Measurements from ENCODE around the gene STAC. TPM values are rescaled to one million over a fixed set of nuclear protein-coding genes. Genes with fewer than 3 reads are reported as not detected.

STAC gene
- total and polyA plus RNA-seq, 4 donors: 9.1 to 14.2 (median 12.0) TPM

GRCh38 chr3:36372534-36372935 is 7.8 kb upstream of the STAC start:
- H3K36me3 ChIP-seq (ENCODE audit: control insufficient read depth in 1 of 2, insufficient read depth in 2 of 2, low read length in 1 of 2): no peaks in the 10 kb centered on the region
- H3K4me1 ChIP-seq (ENCODE audit: control insufficient read depth in 1 of 2, insufficient read depth in 2 of 2, low read length in 2 of 2): peaks cover 0 to 7% of the 10 kb centered on the region in 2 donors
- intact Hi-C loops (cut with DNase I): loop anchor here in 1 of 2 donors (5.0 kb wide), 1 partner anchor 160 kb away; no protein-coding TSS in a partner anchor
- H3K9me3 ChIP-seq (ENCODE audit: control insufficient read depth, low read length): no peaks in the 10 kb centered on the region
- H3K4me3 ChIP-seq (ENCODE audit: low read length in 2 of 2): no peak overlapping the region
- peak overlapping the region; percentile 25 to 89 for H3K27ac ChIP-seq (ENCODE audit: low read depth in 1 of 2, low read length in 2 of 2)
- no peaks in the 10 kb centered on the region for H3K27me3 ChIP-seq (ENCODE audit: control insufficient read depth in 1 of 2, insufficient read depth in 2 of 2, low read length in 1 of 2)
- ATAC-seq (ENCODE audit: low FRiP score): no peak
- DNase-seq: no peak

- DNase-seq: no peak
- peaks cover 0 to 7% of the 10 kb centered on the region in 2 donors for H3K4me1 ChIP-seq (ENCODE audit: control insufficient read depth in 1 of 2, insufficient read depth in 2 of 2, low read length in 2 of 2)
- no peak overlapping the region for H3K4me3 ChIP-seq (ENCODE audit: low read length in 2 of 2)
- no peaks in the 10 kb centered on the region for H3K36me3 ChIP-seq (ENCODE audit: control insufficient read depth in 1 of 2, insufficient read depth in 2 of 2, low read length in 1 of 2)
- H3K27ac ChIP-seq (ENCODE audit: low read depth in 1 of 2, low read length in 2 of 2): peak overlapping the region in 1 of 2 donors; percentile 89
- intact Hi-C loops (cut with DNase I): loop anchor here in 1 of 2 donors (5.0 kb wide), 1 partner anchor 161 kb away; no protein-coding TSS in a partner anchor
- H3K27me3 ChIP-seq (ENCODE audit: control insufficient read depth in 1 of 2, insufficient read depth in 2 of 2, low read length in 1 of 2): no peaks in the 10 kb centered on the region
- no peaks in the 10 kb centered on the region for H3K9me3 ChIP-seq (ENCODE audit: control insufficient read depth, low read length)
- peak; percentile 78 for ATAC-seq (ENCODE audit: low FRiP score)
Measured at GRCh38 chr3:36373084-36373483, 7.2 kb upstream of the STAC start.

DNA sequence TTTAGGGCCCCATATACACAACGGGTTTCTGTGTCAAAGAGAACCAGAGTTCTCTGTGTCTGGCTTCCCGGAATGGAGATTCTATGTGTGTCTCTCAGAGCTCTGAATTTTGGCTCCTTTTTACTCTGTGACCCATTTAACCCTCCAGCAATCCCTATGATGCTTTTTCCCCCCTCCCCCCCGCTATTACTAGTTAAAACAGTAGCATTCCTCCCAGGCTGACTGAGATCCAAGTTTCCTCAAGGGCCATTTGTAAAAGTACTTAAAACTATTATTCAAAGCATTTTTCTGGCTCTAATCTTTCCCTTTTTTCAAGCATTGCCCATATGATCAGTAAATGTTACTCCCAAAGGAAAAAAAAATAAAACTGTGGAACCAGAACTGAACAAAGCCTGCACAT is 6.6 kb upstream of the STAC start:
- Histone ChIP-seq H3K27ac (ENCODE audit: low read depth in 1 of 2, low read length in 2 of 2) (no peak overlapping the region), H3K36me3 (ENCODE audit: control insufficient read depth in 1 of 2, insufficient read depth in 2 of 2, low read length in 1 of 2) (no peaks in the 10 kb centered on the region), H3K27me3 (ENCODE audit: control insufficient read depth in 1 of 2, insufficient read depth in 2 of 2, low read length in 1 of 2) (no peaks in the 10 kb centered on the region), H3K9me3 (ENCODE audit: control insufficient read depth, low read length) (no peaks in the 10 kb centered on the region), H3K4me3 (ENCODE audit: low read length in 2 of 2) (no peak overlapping the region), H3K4me1 (ENCODE audit: control insufficient read depth in 1 of 2, insufficient read depth in 2 of 2, low read length in 2 of 2) (peaks cover 0 to 7% of the 10 kb centered on the region in 2 donors)
- DNase-seq: no peak
- no peak for ATAC-seq (ENCODE audit: low FRiP score)
- intact Hi-C loops (cut with DNase I): loop anchor here in 1 of 2 donors (5.0 kb wide), 1 partner anchor 161 kb away; no protein-coding TSS in a partner anchor
- WGBS, 2 donors: 48 to 73% methylated on average over 3 of the region's 3 CpGs

- intact Hi-C loops (cut with DNase I): loop anchor here (5.0 to 10.0 kb wide), 4 partner anchors 55 to 413 kb away; no protein-coding TSS in a partner anchor
- DNase-seq (no peak), ATAC-seq (ENCODE audit: low FRiP score) (no peak)
- Histone ChIP-seq H3K4me3 (ENCODE audit: low read length in 2 of 2) (peak overlapping the region; percentile 22 to 73), H3K27ac (ENCODE audit: low read depth in 1 of 2, low read length in 2 of 2) (no peak overlapping the region), H3K4me1 (ENCODE audit: control insufficient read depth in 1 of 2, insufficient read depth in 2 of 2, low read length in 2 of 2) (peaks cover 2% of the 10 kb centered on the region in 2 donors), H3K9me3 (ENCODE audit: control insufficient read depth, low read length) (no peaks in the 10 kb centered on the region), H3K27me3 (ENCODE audit: control insufficient read depth in 1 of 2, insufficient read depth in 2 of 2, low read length in 1 of 2) (no peaks in the 10 kb centered on the region), H3K36me3 (ENCODE audit: control insufficient read depth in 1 of 2, insufficient read depth in 2 of 2, low read length in 1 of 2) (no peaks in the 10 kb centered on the region)
- WGBS, 2 donors: 19 to 20% methylated on average over 8 of the region's 8 CpGs
Measured at GRCh38 chr3:36379872-36380220, 458 bp upstream of the STAC start.

- no peaks in the 10 kb centered on the region for H3K27me3 ChIP-seq (ENCODE audit: control insufficient read depth in 1 of 2, insufficient read depth in 2 of 2, low read length in 1 of 2)
- H3K27ac ChIP-seq (ENCODE audit: low read depth in 1 of 2, low read length in 2 of 2): peak overlapping the region in 1 of 2 donors; percentile 20
- peak overlapping the region; percentile 22 to 73 for H3K4me3 ChIP-seq (ENCODE audit: low read length in 2 of 2)
- no peaks in the 10 kb centered on the region for H3K36me3 ChIP-seq (ENCODE audit: control insufficient read depth in 1 of 2, insufficient read depth in 2 of 2, low read length in 1 of 2)
- H3K4me1 ChIP-seq (ENCODE audit: control insufficient read depth in 1 of 2, insufficient read depth in 2 of 2, low read length in 2 of 2): peaks cover 2% of the 10 kb centered on the region in 2 donors
- intact Hi-C loops (cut with DNase I): loop anchor here (5.0 to 10.0 kb wide), 3 partner anchors 53 to 263 kb away; no protein-coding TSS in a partner anchor
- no peak for DNase-seq
- WGBS, 2 donors: 26 to 30% methylated on average over 8 of the region's 8 CpGs
- no peaks in the 10 kb centered on the region for H3K9me3 ChIP-seq (ENCODE audit: control insufficient read depth, low read length)
- ATAC-seq (ENCODE audit: low FRiP score): no peak
Measured at GRCh38 chr3:36381311-36381956, 1.1 kb downstream of the STAC start.

- intact Hi-C loops (cut with DNase I): no loop called here
- ATAC-seq (ENCODE audit: low FRiP score) (no peak), DNase-seq (no peak)
- peaks cover 0 to 3% of the 10 kb centered on the region in 2 donors for H3K4me1 ChIP-seq (ENCODE audit: control insufficient read depth in 1 of 2, insufficient read depth in 2 of 2, low read length in 2 of 2)
- 82 to 97% methylated on average over 1 of the region's 1 CpG for WGBS, 2 donors
- H3K27ac ChIP-seq (ENCODE audit: low read depth in 1 of 2, low read length in 2 of 2): no peak overlapping the region
- H3K27me3 ChIP-seq (ENCODE audit: control insufficient read depth in 1 of 2, insufficient read depth in 2 of 2, low read length in 1 of 2): no peaks in the 10 kb centered on the region
- H3K4me3 ChIP-seq (ENCODE audit: low read length in 2 of 2): no peak overlapping the region
- no peaks in the 10 kb centered on the region for H3K9me3 ChIP-seq (ENCODE audit: control insufficient read depth, low read length)
- H3K36me3 ChIP-seq (ENCODE audit: control insufficient read depth in 1 of 2, insufficient read depth in 2 of 2, low read length in 1 of 2): no peaks in the 10 kb centered on the region
Measured at GRCh38 chr3:36393563-36393962, 13.3 kb downstream of the STAC start.

DNA sequence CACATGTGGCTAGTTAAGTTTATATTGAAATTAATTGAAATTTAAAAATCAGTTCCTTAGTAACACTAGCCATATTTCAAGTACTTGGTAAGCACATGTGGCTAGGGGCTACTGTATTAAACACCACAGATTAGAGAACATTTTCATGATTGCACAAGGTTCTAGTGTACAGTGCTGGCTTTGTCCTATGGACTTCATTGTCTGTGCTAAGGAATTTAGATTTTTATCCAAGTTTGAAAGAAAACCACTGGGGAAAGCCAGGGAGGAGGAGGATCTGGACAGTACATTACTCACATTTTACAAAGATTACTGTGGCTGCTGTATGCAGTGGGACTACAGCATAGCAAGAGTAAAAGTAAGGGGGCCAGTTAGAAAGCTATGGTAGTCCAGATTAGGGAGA is 13.9 kb downstream of the STAC start:
- Histone ChIP-seq H3K4me3 (ENCODE audit: low read length in 2 of 2) (no peak overlapping the region), H3K27ac (ENCODE audit: low read depth in 1 of 2, low read length in 2 of 2) (no peak overlapping the region), H3K27me3 (ENCODE audit: control insufficient read depth in 1 of 2, insufficient read depth in 2 of 2, low read length in 1 of 2) (no peaks in the 10 kb centered on the region), H3K4me1 (ENCODE audit: control insufficient read depth in 1 of 2, insufficient read depth in 2 of 2, low read length in 2 of 2) (peaks cover 0 to 3% of the 10 kb centered on the region in 2 donors), H3K36me3 (ENCODE audit: control insufficient read depth in 1 of 2, insufficient read depth in 2 of 2, low read length in 1 of 2) (no peaks in the 10 kb centered on the region), H3K9me3 (ENCODE audit: control insufficient read depth, low read length) (no peaks in the 10 kb centered on the region)
- no peak for ATAC-seq (ENCODE audit: low FRiP score)
- DNase-seq: no peak
- intact Hi-C loops (cut with DNase I): no loop called here

DNA sequence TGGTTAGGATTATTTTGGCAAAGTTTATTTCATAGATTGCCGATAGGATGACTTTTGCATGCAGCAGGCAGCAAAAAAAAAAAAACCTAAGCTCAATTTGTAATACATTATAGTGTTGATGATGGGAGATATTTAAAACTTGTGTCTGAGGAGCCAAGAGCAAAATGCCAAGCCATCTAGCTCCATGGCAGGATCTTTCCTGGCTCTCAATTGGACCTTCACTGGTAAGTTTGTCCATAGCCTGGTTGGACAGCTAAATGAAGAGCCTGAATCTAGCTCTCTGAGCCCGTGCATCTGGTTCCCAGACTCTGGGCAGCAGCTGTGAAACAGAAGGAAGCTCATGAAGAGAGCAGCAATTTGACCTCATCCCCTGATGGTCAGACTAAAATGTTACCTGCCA is 17.5 kb downstream of the STAC start:
- Histone ChIP-seq H3K9me3 (ENCODE audit: control insufficient read depth, low read length) (no peaks in the 10 kb centered on the region), H3K27me3 (ENCODE audit: control insufficient read depth in 1 of 2, insufficient read depth in 2 of 2, low read length in 1 of 2) (no peaks in the 10 kb centered on the region), H3K36me3 (ENCODE audit: control insufficient read depth in 1 of 2, insufficient read depth in 2 of 2, low read length in 1 of 2) (no peaks in the 10 kb centered on the region), H3K4me3 (ENCODE audit: low read length in 2 of 2) (no peak overlapping the region), H3K27ac (ENCODE audit: low read depth in 1 of 2, low read length in 2 of 2) (no peak overlapping the region), H3K4me1 (ENCODE audit: control insufficient read depth in 1 of 2, insufficient read depth in 2 of 2, low read length in 2 of 2) (no peaks in the 10 kb centered on the region)
- DNase-seq (no peak), ATAC-seq (ENCODE audit: low FRiP score) (no peak)
- 27 to 48% methylated on average over 2 of the region's 2 CpGs for WGBS, 2 donors
- intact Hi-C loops (cut with DNase I): no loop called here

- no peaks in the 10 kb centered on the region for H3K9me3 ChIP-seq (ENCODE audit: control insufficient read depth, low read length)
- intact Hi-C loops (cut with DNase I): no loop called here
- no peak overlapping the region for H3K27ac ChIP-seq (ENCODE audit: low read depth in 1 of 2, low read length in 2 of 2)
- H3K36me3 ChIP-seq (ENCODE audit: control insufficient read depth in 1 of 2, insufficient read depth in 2 of 2, low read length in 1 of 2): no peaks in the 10 kb centered on the region
- ATAC-seq (ENCODE audit: low FRiP score): no peak
- no peaks in the 10 kb centered on the region for H3K4me1 ChIP-seq (ENCODE audit: control insufficient read depth in 1 of 2, insufficient read depth in 2 of 2, low read length in 2 of 2)
- no peak overlapping the region for H3K4me3 ChIP-seq (ENCODE audit: low read length in 2 of 2)
- H3K27me3 ChIP-seq (ENCODE audit: control insufficient read depth in 1 of 2, insufficient read depth in 2 of 2, low read length in 1 of 2): no peaks in the 10 kb centered on the region
- no peak for DNase-seq
- WGBS, 2 donors: 90 to 92% methylated on average over 5 of the region's 5 CpGs
Measured at GRCh38 chr3:36399933-36400332, 19.6 kb downstream of the STAC start.

All from aorta (tissue), 5 donors.